Mesendoderm (in vitro differentiated cells): ENCODE results near the gene WFDC5. TPM values are rescaled to one million over a fixed set of nuclear protein-coding genes. Genes with fewer than 3 reads are reported as not detected.
"Not testable (repeated sequence)": the region's sequence is repeated elsewhere in the genome, so short reads cannot be mapped to it uniquely, and the experiment has no call there.

Source experiments
- DNase-seq: peaks from one replicate; pipeline ENCODE4 v3.0.0; 2013
- H2AK5ac ChIP-seq: 2 replicates; pipeline ENCODE4 v1.6.1; 2013; ENCODE audit warnings: low read length, inconsistent platforms
- H2BK120ac ChIP-seq: 2 replicates; pipeline ENCODE4 v1.6.1; 2013; ENCODE audit warnings: low read depth, mild to moderate bottlenecking, low read length, moderate library complexity, mixed read lengths
- H2BK15ac ChIP-seq: replicated peaks from 2 replicates; pipeline ENCODE4 v1.6.1; 2013; ENCODE audit warnings: low read depth, mild to moderate bottlenecking, moderate library complexity
- H2BK5ac ChIP-seq: 2 replicates; pipeline ENCODE4 v1.6.1; 2013; ENCODE audit warnings: low read length, inconsistent platforms
- H3K18ac ChIP-seq: 2 replicates; pipeline ENCODE4 v1.6.1; 2013; ENCODE audit warnings: mild to moderate bottlenecking, low read length, mixed read lengths
- H3K23ac ChIP-seq: one replicate; pipeline ENCODE4 v1.6.1; 2013; ENCODE audit warnings: low read length
- H3K27ac ChIP-seq: 2 replicates; pipeline ENCODE4 v1.5.1; 2013; ENCODE audit warnings: low read depth, mild to moderate bottlenecking, inconsistent platforms, low read length, moderate library complexity
- H3K27me3 ChIP-seq: 2 replicates; pipeline ENCODE4 v1.6.1; 2013; ENCODE audit warnings: low read length, control low read depth, mild to moderate bottlenecking, inconsistent platforms; ENCODE audit not compliant: insufficient read depth, poor library complexity
- H3K36me3 ChIP-seq: 2 replicates; pipeline ENCODE4 v1.6.1; 2013; ENCODE audit warnings: low read length, inconsistent platforms; ENCODE audit not compliant: control insufficient read depth, insufficient read depth
- H3K4ac ChIP-seq: one replicate; pipeline ENCODE4 v1.6.1; 2013; ENCODE audit warnings: low read depth, mild to moderate bottlenecking, low read length, moderate library complexity
- H3K4me1 ChIP-seq: 2 replicates; pipeline ENCODE4 v1.6.1; 2013; ENCODE audit warnings: low read depth, low read length, inconsistent platforms; ENCODE audit not compliant: control insufficient read depth
- H3K4me2 ChIP-seq: 2 replicates; pipeline ENCODE4 v1.6.1; 2013; ENCODE audit warnings: low read length
- H3K4me3 ChIP-seq: 2 replicates; pipeline ENCODE4 v1.5.1; 2013; ENCODE audit warnings: mild to moderate bottlenecking, low read length
- H3K56ac ChIP-seq: one replicate; pipeline ENCODE4 v1.6.1; 2013; ENCODE audit warnings: low read length
- H3K79me1 ChIP-seq: 2 replicates; pipeline ENCODE4 v1.6.1; 2013; ENCODE audit warnings: low read length, inconsistent platforms
- H3K79me2 ChIP-seq: 2 replicates; pipeline ENCODE4 v1.6.1; 2013; ENCODE audit warnings: mild to moderate bottlenecking, low read length; ENCODE audit not compliant: control insufficient read depth, insufficient read depth
- H3K9ac ChIP-seq: 2 replicates; pipeline ENCODE4 v1.6.1; 2013; ENCODE audit warnings: low read length, inconsistent platforms
- H4K5ac ChIP-seq: one replicate; pipeline ENCODE4 v1.6.1; 2013; ENCODE audit warnings: low read length
- H4K8ac ChIP-seq: one replicate; pipeline ENCODE4 v1.6.1; 2013; ENCODE audit warnings: low read depth, mild to moderate bottlenecking, control low read depth, low read length, moderate library complexity
- WGBS: extraction: QIAGEN DNeasy Blood & Tissue Kit; methylation state at CpG from one replicate; pipeline ENCODE4 v1.1.7; 2013; ENCODE audit warnings: low lambda C conversion rate, missing lambda C conversion rate; ENCODE audit not compliant: insufficient coverage; ENCODE audit errors: extremely low coverage; 5-methylcytosine and 5-hydroxymethylcytosine counted together
- polyA plus RNA-seq, 2 experiments: library from polyadenylated mRNA; stranded (reverse); fragments of 200-250 nt; gene quantifications; one replicate each; pipeline ENCODE4 v1.2.3, GENCODE V29; 2013

WFDC5 gene, protein sequence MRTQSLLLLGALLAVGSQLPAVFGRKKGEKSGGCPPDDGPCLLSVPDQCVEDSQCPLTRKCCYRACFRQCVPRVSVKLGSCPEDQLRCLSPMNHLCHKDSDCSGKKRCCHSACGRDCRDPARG
- polyA plus RNA-seq (2013, experiment 1 of 2) = not detected
- not detected for polyA plus RNA-seq (2013, experiment 2 of 2)

DNA sequence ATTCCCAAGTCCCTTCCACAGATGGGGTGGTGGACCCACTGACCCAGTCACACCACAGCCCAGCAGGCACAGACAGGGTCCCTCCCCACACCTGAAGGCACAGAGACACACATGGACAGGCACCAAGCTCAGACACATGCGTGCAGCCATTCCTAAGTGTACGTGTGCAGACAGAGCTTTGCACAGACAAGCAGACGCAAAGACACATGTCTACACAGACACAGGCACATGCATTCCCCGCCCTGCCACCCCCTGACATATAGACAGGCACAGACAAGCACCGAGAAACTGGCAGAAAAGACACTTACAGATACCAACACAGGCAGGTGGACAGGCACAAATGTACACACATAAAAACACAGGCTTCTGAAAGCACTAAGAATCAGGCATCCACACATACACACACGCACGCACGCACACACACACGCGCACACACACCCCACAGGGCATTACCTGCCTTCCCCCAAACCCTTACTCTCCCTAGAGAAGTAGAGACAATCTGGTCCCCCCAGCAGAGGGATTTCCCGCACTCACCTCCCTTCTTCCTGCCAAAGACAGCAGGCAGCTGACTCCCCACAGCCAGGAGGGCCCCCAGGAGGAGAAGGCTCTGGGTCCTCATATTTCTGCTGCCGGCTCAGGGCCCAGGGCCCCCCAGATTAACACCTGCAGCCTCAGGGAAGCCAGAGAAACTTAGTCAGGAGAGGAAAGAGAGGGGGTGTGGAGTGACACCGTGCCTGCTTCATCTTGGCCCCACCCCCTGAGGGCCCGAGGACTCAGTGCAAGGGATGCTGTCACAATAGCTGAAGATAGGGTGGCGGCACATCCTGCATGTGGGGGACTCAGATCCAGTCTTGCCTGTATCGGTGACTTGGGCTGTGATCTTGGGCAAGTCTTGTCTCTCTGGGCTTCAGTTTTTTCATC lies at the start of gene WFDC5:
TSS of gene WFDC5 (minus strand) at position 710 of the 921 bp plus-strand sequence. CDS start at position 619, 91 bp downstream.
- Histone ChIP-seq H4K8ac (no peak within 1 kb of the TSS), H4K5ac (no peak within 1 kb of the TSS), H2BK120ac (no peak within 1 kb of the TSS), H3K36me3 (no peaks in the 10 kb centered on the region), H3K79me1 (no peaks in the 10 kb centered on the region), H3K9ac (no peak within 1 kb of the TSS), H2BK5ac (no peak within 1 kb of the TSS), H3K27me3 (no peaks in the 10 kb centered on the region), H3K4me3 (no peak within 1 kb of the TSS), H2BK15ac (no peak within 1 kb of the TSS), H3K27ac (no peak within 1 kb of the TSS), H3K18ac (no peak within 1 kb of the TSS), H3K79me2 (no peaks in the 10 kb centered on the region), H3K4ac (no peak within 1 kb of the TSS), H3K4me1 (no peaks in the 10 kb centered on the region), H3K23ac (no peak within 1 kb of the TSS), H3K56ac (no peak within 1 kb of the TSS), H2AK5ac (no peak within 1 kb of the TSS), H3K4me2 (no peak within 1 kb of the TSS)
- no CpG with 5 or more reads among the region's 16 CpGs for WGBS
- no peak for DNase-seq

DNA sequence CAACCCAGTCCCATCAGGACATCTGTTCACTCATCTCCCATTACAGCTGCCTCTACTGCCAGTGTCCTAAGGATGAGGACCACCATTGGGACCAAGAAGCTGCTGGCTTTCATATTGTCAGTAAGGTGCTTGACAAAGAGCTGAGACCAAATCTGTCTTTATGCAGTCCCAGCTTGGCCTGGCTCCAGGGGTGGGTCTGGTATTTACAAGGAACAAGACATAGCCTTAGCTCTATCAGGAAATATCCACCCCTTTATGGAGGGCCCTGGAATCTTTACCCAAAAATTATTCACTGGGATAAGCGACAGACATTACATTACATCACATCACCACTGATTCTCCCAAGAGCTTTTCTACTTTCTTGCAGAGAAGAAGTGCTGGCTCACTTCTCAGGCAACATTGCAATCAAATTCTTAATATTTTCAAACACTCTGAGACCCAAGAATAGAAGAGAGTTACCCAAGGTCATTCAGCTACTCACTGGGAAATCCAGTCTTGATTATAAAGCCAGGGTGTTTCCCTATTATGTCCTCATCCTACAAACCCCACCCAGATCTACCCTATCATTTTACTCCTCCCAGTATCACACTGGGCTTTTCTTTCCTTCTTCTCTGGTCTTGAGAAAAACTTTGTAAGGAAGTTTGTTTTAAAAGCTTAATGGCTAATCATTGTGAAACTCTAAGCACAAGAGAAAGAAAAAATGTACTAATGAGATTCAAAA lies 48.3 kb upstream of the WFDC5 start:
- no peak overlapping the region for H3K4me3 ChIP-seq
- no CpG with 5 or more reads among the region's 1 CpG for WGBS
- no peak overlapping the region for H3K23ac ChIP-seq
- H3K27me3 ChIP-seq = no peaks in the 10 kb centered on the region
- H3K79me2 ChIP-seq = no peaks in the 10 kb centered on the region
- no peak overlapping the region for H3K56ac ChIP-seq
- H3K4me2 ChIP-seq = no peak overlapping the region
- no peak overlapping the region for H2BK120ac ChIP-seq
- H3K4ac ChIP-seq = no peak overlapping the region
- no peak for DNase-seq
- no peak overlapping the region for H2AK5ac ChIP-seq
- H3K9ac ChIP-seq = no peak overlapping the region
- no peak overlapping the region for H4K8ac ChIP-seq
- no peak overlapping the region for H4K5ac ChIP-seq
- no peaks in the 10 kb centered on the region for H3K79me1 ChIP-seq
- H3K4me1 ChIP-seq = no peaks in the 10 kb centered on the region
- no peak overlapping the region for H3K27ac ChIP-seq
- no peaks in the 10 kb centered on the region for H3K36me3 ChIP-seq
- H3K18ac ChIP-seq = no peak overlapping the region
- no peak overlapping the region for H2BK15ac ChIP-seq
- H2BK5ac ChIP-seq = no peak overlapping the region

DNA sequence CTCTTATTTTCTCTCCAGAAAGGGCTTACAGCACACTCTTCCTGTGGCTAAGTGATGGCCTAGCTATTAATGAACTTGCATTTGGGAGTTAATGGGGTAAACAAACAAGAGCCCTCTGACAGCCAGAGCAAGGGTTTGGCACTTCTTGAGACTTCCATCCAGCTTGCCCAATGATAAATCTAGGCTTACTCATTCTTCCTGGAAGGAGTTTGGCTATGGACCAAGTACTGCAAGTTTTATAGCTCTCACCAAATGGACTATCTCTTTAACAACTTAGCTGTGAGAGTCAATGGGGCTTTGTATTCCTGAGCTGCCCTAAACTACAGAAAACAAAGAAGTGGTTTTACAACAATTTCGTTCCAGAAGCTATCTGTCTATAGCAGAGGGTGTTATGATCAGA lies 43.0 kb upstream of the WFDC5 start:
- H3K9ac ChIP-seq = no peak overlapping the region
- H3K27me3 ChIP-seq = no peaks in the 10 kb centered on the region
- WGBS = no CpG with 5 or more reads among the region's 1 CpG
- H3K23ac ChIP-seq = no peak overlapping the region
- H3K36me3 ChIP-seq = no peaks in the 10 kb centered on the region
- no peak overlapping the region for H2AK5ac ChIP-seq
- no peaks in the 10 kb centered on the region for H3K4me1 ChIP-seq
- H3K79me2 ChIP-seq = no peaks in the 10 kb centered on the region
- H3K4me2 ChIP-seq = no peak overlapping the region
- DNase-seq = no peak
- H2BK120ac ChIP-seq = no peak overlapping the region
- no peak overlapping the region for H4K8ac ChIP-seq
- H3K18ac ChIP-seq = no peak overlapping the region
- H3K4ac ChIP-seq = no peak overlapping the region
- H3K56ac ChIP-seq = no peak overlapping the region
- no peak overlapping the region for H3K27ac ChIP-seq
- no peak overlapping the region for H2BK15ac ChIP-seq
- H3K4me3 ChIP-seq = no peak overlapping the region
- no peak overlapping the region for H4K5ac ChIP-seq
- no peaks in the 10 kb centered on the region for H3K79me1 ChIP-seq
- H2BK5ac ChIP-seq = no peak overlapping the region

DNA sequence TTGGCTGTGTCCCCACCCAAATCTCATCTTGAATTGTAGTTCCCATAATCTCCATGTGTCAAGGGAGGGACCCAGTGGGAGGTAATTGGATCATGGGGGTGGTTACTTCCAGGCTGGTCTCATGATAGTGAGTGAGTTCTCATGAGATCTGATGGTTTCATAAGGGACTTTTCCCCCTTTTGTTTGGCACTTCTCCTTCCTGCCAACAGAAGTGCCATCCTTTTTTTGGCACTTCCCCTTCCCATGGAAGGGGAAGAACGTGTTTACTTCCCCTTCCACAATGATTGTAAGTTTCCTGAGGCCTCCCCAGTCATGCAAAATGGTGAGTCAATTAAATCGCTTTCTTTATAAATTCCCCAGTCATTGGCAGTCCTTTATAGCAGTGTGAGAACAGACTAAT lies 41.7 kb upstream of the WFDC5 start:
- no peaks in the 10 kb centered on the region for H3K4me1 ChIP-seq
- no peaks in the 10 kb centered on the region for H3K36me3 ChIP-seq
- H2BK5ac ChIP-seq = no peak overlapping the region
- H3K27me3 ChIP-seq = no peaks in the 10 kb centered on the region
- DNase-seq = no peak
- no peak overlapping the region for H3K4ac ChIP-seq
- H2BK15ac ChIP-seq = no peak overlapping the region
- H3K4me3 ChIP-seq = no peak overlapping the region
- no peaks in the 10 kb centered on the region for H3K79me2 ChIP-seq
- no peak overlapping the region for H3K56ac ChIP-seq
- H3K9ac ChIP-seq = no peak overlapping the region
- no CpG with 5 or more reads among the region's 2 CpGs for WGBS
- H2BK120ac ChIP-seq = no peak overlapping the region
- no peak overlapping the region for H2AK5ac ChIP-seq
- no peak overlapping the region for H3K18ac ChIP-seq
- H3K23ac ChIP-seq = no peak overlapping the region
- no peak overlapping the region for H3K4me2 ChIP-seq
- H3K79me1 ChIP-seq = no peaks in the 10 kb centered on the region
- no peak overlapping the region for H4K8ac ChIP-seq
- H4K5ac ChIP-seq = no peak overlapping the region
- no peak overlapping the region for H3K27ac ChIP-seq

DNA sequence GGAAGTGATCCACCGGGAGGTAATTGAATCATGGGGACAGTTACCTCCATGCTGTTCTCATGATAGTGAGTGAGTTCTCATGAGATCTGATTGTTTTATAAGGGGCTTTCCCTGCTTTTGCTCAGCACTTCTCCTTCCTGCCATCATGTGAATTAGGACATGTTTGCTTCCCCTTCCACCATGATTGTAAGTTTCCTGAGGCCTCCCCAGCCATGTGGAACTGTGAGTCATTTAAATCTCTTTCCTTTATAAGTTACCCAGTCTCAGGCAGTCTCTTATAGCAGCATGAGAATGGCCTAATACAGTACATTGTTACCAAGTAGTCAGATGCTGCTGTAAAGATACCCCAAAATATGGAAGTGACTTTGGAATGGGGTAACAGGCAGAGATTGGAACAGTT lies 39.8 kb upstream of the WFDC5 start:
- H3K27me3 ChIP-seq, H3K36me3 ChIP-seq, H4K5ac ChIP-seq, H2BK5ac ChIP-seq, H3K27ac ChIP-seq, H3K79me1 ChIP-seq, H3K4ac ChIP-seq, H2BK15ac ChIP-seq, H3K23ac ChIP-seq, H2BK120ac ChIP-seq, DNase-seq, H3K79me2 ChIP-seq, H2AK5ac ChIP-seq, H3K9ac ChIP-seq, H3K18ac ChIP-seq, H4K8ac ChIP-seq, H3K4me2 ChIP-seq, H3K56ac ChIP-seq, H3K4me3 ChIP-seq, H3K4me1 ChIP-seq: not testable (repeated sequence)
- no CpG with 5 or more reads among the region's 1 CpG for WGBS
